T-helper 2 cell (primary cell): Measurements from ENCODE around the gene CDH13.

Experiments used
- DNase-seq, 5 experiments: peaks; one replicate each; pipeline versions ENCODE4 v3.0.0 to v3.0.0-alpha.2; 2012 to 2022

Gene CDH13

GRCh38 chr16:83633286-83633685 lies 1006.5 kb downstream of the CDH13 start:
- DNase-seq: no peak

GRCh38 chr16:83648347-83648746 lies 1021.6 kb downstream of the CDH13 start:
- DNase-seq: no peak

GRCh38 chr16:83651871-83652270 lies 1025.1 kb downstream of the CDH13 start:
- DNase-seq: no peak

GRCh38 chr16:83652943-83653342 lies 1026.2 kb downstream of the CDH13 start:
- no peak for DNase-seq

- DNase-seq: no peak
These were observed 1027.0 kb downstream of the CDH13 start for GRCh38 chr16:83653785-83654184.

GRCh38 chr16:83660282-83660681 lies 1033.5 kb downstream of the CDH13 start:
- no peak for DNase-seq

GRCh38 chr16:83661656-83662055 lies 1034.9 kb downstream of the CDH13 start:
- DNase-seq: no peak

GRCh38 chr16:83666449-83666848 lies 1039.7 kb downstream of the CDH13 start:
- no peak for DNase-seq

- DNase-seq: no peak
These were observed 1042.7 kb downstream of the CDH13 start for GRCh38 chr16:83669456-83669855.

- no peak for DNase-seq
These were observed 1048.3 kb downstream of the CDH13 start for GRCh38 chr16:83674931-83675535.

GRCh38 chr16:83676086-83676485 lies 1049.3 kb downstream of the CDH13 start:
- no peak for DNase-seq

GRCh38 chr16:83680980-83681379 lies 1054.2 kb downstream of the CDH13 start:
- DNase-seq: no peak

- DNase-seq: no peak
These were observed 1054.7 kb downstream of the CDH13 start for GRCh38 chr16:83681381-83681956.

GRCh38 chr16:83682116-83682867 lies 1055.5 kb downstream of the CDH13 start:
- no peak for DNase-seq

- no peak for DNase-seq
These were observed 1056.1 kb downstream of the CDH13 start for GRCh38 chr16:83682868-83683235.

- DNase-seq: no peak
These were observed 1058.9 kb downstream of the CDH13 start for GRCh38 chr16:83685615-83686165.

- DNase-seq: no peak
These were observed 1060.0 kb downstream of the CDH13 start for GRCh38 chr16:83686726-83687125.

GRCh38 chr16:83689385-83689831 lies 1062.6 kb downstream of the CDH13 start:
- DNase-seq: peak in 1 of 5 experiments; percentile 8

GRCh38 chr16:83692224-83692623 lies 1065.5 kb downstream of the CDH13 start:
- DNase-seq: no peak

- no peak for DNase-seq
These were observed 1072.2 kb downstream of the CDH13 start for GRCh38 chr16:83698964-83699363.

- no peak for DNase-seq
These were observed 1073.0 kb downstream of the CDH13 start for GRCh38 chr16:83699817-83700216.

GRCh38 chr16:83700918-83701317 lies 1074.1 kb downstream of the CDH13 start:
- DNase-seq: no peak

GRCh38 chr16:83701494-83701893 lies 1074.7 kb downstream of the CDH13 start:
- peak in 1 of 5 experiments; percentile 33 for DNase-seq

- DNase-seq: no peak
These were observed 1077.9 kb downstream of the CDH13 start for GRCh38 chr16:83704656-83705055.
